Kidney (tissue), 14 donors: ENCODE data around the gene PPP2R2C. TPM values are rescaled to one million over a fixed set of nuclear protein-coding genes. Genes with fewer than 3 reads are reported as not detected.
A peak's percentile ranks its signal among the peaks of the same experiment; 100 is the strongest.

Source experiments
- DNase-seq, 5 donors: peaks; one replicate each; pipeline ENCODE4 v3.0.0-alpha.2; 2013 to 2020
- FAIRE-seq: peaks from 2 replicates; lab custom pipeline; 2012; peaks lifted over from hg19 to GRCh38; lab: Jason Lieb, UNC
- H3K27ac ChIP-seq, 2 donors: one replicate each; pipeline ENCODE4 v1.7.0; 2013; ENCODE audit warnings: low read depth in 2 of 2, low read length in 2 of 2, inconsistent platforms in 1 of 2
- H3K27me3 ChIP-seq: one replicate; pipeline ENCODE4 v1.7.1; 2013; ENCODE audit warnings: low read length, inconsistent platforms; ENCODE audit not compliant: control insufficient read depth, insufficient read depth
- H3K36me3 ChIP-seq, 3 donors: one replicate each; pipeline versions ENCODE4 v1.7.0 to v1.7.1; 2013; ENCODE audit warnings: low read length in 3 of 3, control low read depth in 1 of 3, inconsistent platforms in 1 of 3; ENCODE audit not compliant: insufficient read depth in 3 of 3, control insufficient read depth in 2 of 3
- H3K4me1 ChIP-seq, 3 donors: one replicate each; pipeline versions ENCODE4 v1.7.0 to v1.7.1; 2013; ENCODE audit warnings: low read length in 3 of 3, inconsistent platforms in 1 of 3, low read depth in 1 of 3; ENCODE audit not compliant: control insufficient read depth in 2 of 3, insufficient read depth in 2 of 3
- H3K4me3 ChIP-seq, 3 donors: one replicate each; pipeline versions ENCODE4 v1.7.0 to v1.8.1; 2013; ENCODE audit warnings: low read length in 3 of 3, control low read depth in 1 of 3, inconsistent platforms in 1 of 3
- H3K9ac ChIP-seq, 3 donors: one replicate each; pipeline versions ENCODE4 v1.7.0 to v1.7.1; 2013; ENCODE audit warnings: low read length in 3 of 3, control low read depth in 1 of 3, inconsistent platforms in 1 of 3
- H3K9me3 ChIP-seq, 3 donors: one replicate each; pipeline versions ENCODE4 v1.7.0 to v1.7.1; 2013; ENCODE audit warnings: low read length in 3 of 3, control low read depth in 1 of 3, inconsistent platforms in 1 of 3; ENCODE audit not compliant: control insufficient read depth in 2 of 3, insufficient read depth in 1 of 3
- CTCF ChIP-seq: IDR thresholded peaks from 3 replicates; pipeline ENCODE4 v1.5.1; 2012; ENCODE audit warnings: mild to moderate bottlenecking, moderate library complexity, borderline replicate concordance; ENCODE audit not compliant: insufficient read depth; ENCODE audit errors: extremely low read depth
- intact Hi-C: fragments of 100-400 bp; cut with DNase I; formaldehyde crosslinking; loops from one replicate; pipeline ENCODE4 v1.11.1; 2022
- polyA plus RNA-seq: library from polyadenylated mRNA; stranded (reverse); fragments of 350-450 nt; fragmentation: Illumina TruSeq; extraction: RNeasy Lipid Tissue Mini Kit (QIAGEN cat#74804); gene quantifications from one replicate; pipeline ENCODE4 v1.2.3, GENCODE V29; 2014; ENCODE audit warnings: low read depth, low replicate concordance; ENCODE audit not compliant: insufficient read depth
- total RNA-seq: library from RNA; stranded (reverse); fragmentation: NEBNext Ultra II Directional; extraction: Animal tissue kit (Norgen Biotek cat#: 25700); gene quantifications from one replicate; pipeline ENCODE4 v1.2.1, GENCODE V29; 2021
- donor health status: control.
- donor health status: control.
- donor health status: control.
- donor health status: control.
- donor health status: control.
- donor health status: DM: yes; HTN: yes; CAD: no.
- donor health status: Normal renal cell carcinoma (clear cell type).

The PPP2R2C gene
- total and polyA plus RNA-seq, 2 donors from 2014 or later = 0.39 to 0.82 TPM

DNA sequence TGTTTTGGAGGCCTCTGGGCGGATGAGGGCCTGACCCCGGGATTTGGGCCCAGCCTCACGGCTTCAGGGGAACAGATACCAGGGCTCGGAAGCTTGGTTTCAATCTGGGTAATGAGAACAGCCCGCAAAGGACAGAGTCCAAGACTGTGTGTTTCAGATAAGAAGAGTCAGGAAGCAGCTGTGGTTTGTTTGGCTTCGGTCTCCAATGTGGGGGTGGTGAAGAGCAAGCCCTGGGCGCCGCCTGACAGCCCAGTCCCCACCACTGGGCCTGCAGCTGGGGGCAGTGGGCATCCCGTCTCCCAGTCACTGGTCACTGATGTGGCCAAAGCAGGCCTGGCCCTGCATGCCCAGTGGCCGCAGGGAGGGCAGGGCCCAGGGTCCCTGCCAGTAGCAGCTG, 193.6 kb downstream of the PPP2R2C start:
- FAIRE-seq (no peak), DNase-seq (peak in 2 of 5 donors; percentile 62 to 84)
- intact Hi-C loops = no loop called here
- no peak for TF ChIP-seq CTCF
- H3K27me3 ChIP-seq = no peaks in the 10 kb centered on the region
- H3K36me3 ChIP-seq = no peaks in the 10 kb centered on the region
- no peaks in the 10 kb centered on the region for H3K9me3 ChIP-seq
- H3K27ac ChIP-seq = no peak overlapping the region
- no peak overlapping the region for H3K9ac ChIP-seq
- peaks cover 0 to 13% (median 0%) of the 10 kb centered on the region in 3 donors for H3K4me1 ChIP-seq
- no peak overlapping the region for H3K4me3 ChIP-seq

GRCh38 chr4:6277935-6278800, 194.2 kb downstream of the PPP2R2C start:
- H3K36me3 ChIP-seq = no peaks in the 10 kb centered on the region
- H3K4me3 ChIP-seq = no peak overlapping the region
- FAIRE-seq (no peak), DNase-seq (peak in 1 of 5 donors; percentile 66)
- H3K9ac ChIP-seq = no peak overlapping the region
- no peaks in the 10 kb centered on the region for H3K9me3 ChIP-seq
- H3K4me1 ChIP-seq = peaks cover 0 to 18% (median 0%) of the 10 kb centered on the region in 3 donors
- no peak for TF ChIP-seq CTCF
- no peaks in the 10 kb centered on the region for H3K27me3 ChIP-seq
- no peak overlapping the region for H3K27ac ChIP-seq
- intact Hi-C loops = no loop called here

DNA sequence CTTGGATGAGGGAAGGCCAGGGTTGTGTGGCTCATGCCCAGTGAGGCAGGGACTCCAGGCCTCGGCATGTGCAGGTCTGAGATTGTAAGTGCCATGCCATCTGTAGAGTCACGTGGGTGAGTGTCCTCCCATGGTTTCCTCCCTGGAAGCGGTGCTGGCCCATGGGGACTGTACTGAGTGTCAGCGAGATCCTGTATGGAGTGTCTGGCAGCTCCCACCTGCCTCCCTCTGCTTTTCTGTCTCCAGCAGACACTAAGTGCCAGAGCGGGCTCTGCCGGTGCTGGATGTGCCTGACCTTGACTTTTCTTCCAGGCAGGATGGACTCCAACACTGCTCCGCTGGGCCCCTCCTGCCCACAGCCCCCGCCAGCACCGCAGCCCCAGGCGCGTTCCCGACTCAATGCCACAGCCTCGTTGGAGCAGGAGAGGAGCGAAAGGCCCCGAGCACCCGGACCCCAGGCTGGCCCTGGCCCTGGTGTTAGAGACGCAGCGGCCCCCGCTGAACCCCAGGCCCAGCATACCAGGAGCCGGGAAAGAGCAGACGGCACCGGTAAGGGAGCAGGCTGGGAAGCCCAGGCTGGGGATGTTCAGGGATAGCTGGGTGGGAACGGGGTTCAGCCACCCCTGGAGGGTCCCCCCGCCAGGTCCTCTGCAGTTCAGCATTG, 195.1 kb downstream of the PPP2R2C start:
- no peaks in the 10 kb centered on the region for H3K9me3 ChIP-seq
- H3K27ac ChIP-seq = no peak overlapping the region
- no peak for TF ChIP-seq CTCF
- H3K9ac ChIP-seq = no peak overlapping the region
- DNase-seq (peak in 4 of 5 donors; percentile 40 to 67 (median 60)), FAIRE-seq (no peak)
- no peak overlapping the region for H3K4me3 ChIP-seq
- H3K4me1 ChIP-seq = peaks cover 0 to 18% (median 0%) of the 10 kb centered on the region in 3 donors
- intact Hi-C loops = no loop called here
- no peaks in the 10 kb centered on the region for H3K27me3 ChIP-seq
- no peaks in the 10 kb centered on the region for H3K36me3 ChIP-seq
